Measurements from ENCODE around the gene RET.

The RET gene

GRCh38 chr10:43040482-43041256 lies 36.2 kb upstream of the RET start:
- H3K23ac ChIP-seq (ENCODE audit: low read length) = no peak overlapping the region
- H3K4me2 ChIP-seq (ENCODE audit: low read length) = no peak overlapping the region
- H2BK15ac ChIP-seq (replicated peaks; ENCODE audit: low read depth) = no peak overlapping the region
- H4K5ac ChIP-seq (ENCODE audit: low read length) = no peak overlapping the region
- H3K36me3 ChIP-seq (ENCODE audit: control insufficient read depth, insufficient read depth, low read length) = no peaks in the 10 kb centered on the region
- no peak overlapping the region for H3K9ac ChIP-seq (ENCODE audit: low read length)
- no peak overlapping the region for H3K27ac ChIP-seq (ENCODE audit: low read depth, low read length)
- H3K18ac ChIP-seq (ENCODE audit: low read length) = no peak overlapping the region
- H3K56ac ChIP-seq (ENCODE audit: low read length) = no peak overlapping the region
- H3K79me1 ChIP-seq (ENCODE audit: low read length) = no peaks in the 10 kb centered on the region
- no peak overlapping the region for H2AK5ac ChIP-seq (ENCODE audit: low read length)
- DNase-seq = no peak
- WGBS (ENCODE audit: extremely low coverage, insufficient coverage, low lambda C conversion rate) = no CpG with 5 or more reads among the region's 6 CpGs
- no peak overlapping the region for H3K4me3 ChIP-seq (ENCODE audit: low read length)
- no peak overlapping the region for H4K8ac ChIP-seq (ENCODE audit: low read depth, low read length)
- no peak overlapping the region for H2BK120ac ChIP-seq (ENCODE audit: low read depth, low read length)
- no peaks in the 10 kb centered on the region for H3K27me3 ChIP-seq (ENCODE audit: insufficient read depth, low read length, poor library complexity)
- H3K79me2 ChIP-seq (ENCODE audit: control insufficient read depth, insufficient read depth, low read length) = no peaks in the 10 kb centered on the region
- H3K4me1 ChIP-seq (ENCODE audit: control insufficient read depth, low read depth, low read length) = no peaks in the 10 kb centered on the region
- H2BK5ac ChIP-seq (ENCODE audit: low read length) = no peak overlapping the region
- H3K4ac ChIP-seq (ENCODE audit: low read depth, low read length) = no peak overlapping the region

GRCh38 chr10:43041422-43042342 lies 35.2 kb upstream of the RET start:
- Histone ChIP-seq H3K18ac (ENCODE audit: low read length) (no peak overlapping the region), H3K79me1 (ENCODE audit: low read length) (no peaks in the 10 kb centered on the region), H2BK120ac (ENCODE audit: low read depth, low read length) (no peak overlapping the region), H2BK15ac (replicated peaks; ENCODE audit: low read depth) (no peak overlapping the region), H3K27me3 (ENCODE audit: insufficient read depth, low read length, poor library complexity) (no peaks in the 10 kb centered on the region), H3K4ac (ENCODE audit: low read depth, low read length) (no peak overlapping the region), H3K4me1 (ENCODE audit: control insufficient read depth, low read depth, low read length) (no peaks in the 10 kb centered on the region), H3K27ac (ENCODE audit: low read depth, low read length) (no peak overlapping the region), H4K5ac (ENCODE audit: low read length) (no peak overlapping the region), H3K23ac (ENCODE audit: low read length) (no peak overlapping the region), H3K4me3 (ENCODE audit: low read length) (no peak overlapping the region), H3K79me2 (ENCODE audit: control insufficient read depth, insufficient read depth, low read length) (no peaks in the 10 kb centered on the region), H2BK5ac (ENCODE audit: low read length) (no peak overlapping the region), H3K36me3 (ENCODE audit: control insufficient read depth, insufficient read depth, low read length) (no peaks in the 10 kb centered on the region), H3K9ac (ENCODE audit: low read length) (no peak overlapping the region), H3K56ac (ENCODE audit: low read length) (no peak overlapping the region), H4K8ac (ENCODE audit: low read depth, low read length) (no peak overlapping the region), H2AK5ac (ENCODE audit: low read length) (no peak overlapping the region), H3K4me2 (ENCODE audit: low read length) (no peak overlapping the region)
- WGBS (ENCODE audit: extremely low coverage, insufficient coverage, low lambda C conversion rate) = no CpG with 5 or more reads among the region's 9 CpGs
- no peak for DNase-seq

- Histone ChIP-seq H3K4ac (ENCODE audit: low read depth, low read length) (no peak overlapping the region), H3K27ac (ENCODE audit: low read depth, low read length) (no peak overlapping the region), H3K56ac (ENCODE audit: low read length) (peak overlapping the region; percentile 25), H4K5ac (ENCODE audit: low read length) (no peak overlapping the region), H3K23ac (ENCODE audit: low read length) (no peak overlapping the region), H3K4me1 (ENCODE audit: control insufficient read depth, low read depth, low read length) (no peaks in the 10 kb centered on the region), H3K18ac (ENCODE audit: low read length) (no peak overlapping the region), H2BK15ac (replicated peaks; ENCODE audit: low read depth) (no peak overlapping the region), H3K9ac (ENCODE audit: low read length) (no peak overlapping the region), H3K36me3 (ENCODE audit: control insufficient read depth, insufficient read depth, low read length) (no peaks in the 10 kb centered on the region), H3K4me2 (ENCODE audit: low read length) (no peak overlapping the region), H3K4me3 (ENCODE audit: low read length) (no peak overlapping the region), H2AK5ac (ENCODE audit: low read length) (no peak overlapping the region), H4K8ac (ENCODE audit: low read depth, low read length) (no peak overlapping the region), H3K79me1 (ENCODE audit: low read length) (no peaks in the 10 kb centered on the region), H2BK120ac (ENCODE audit: low read depth, low read length) (no peak overlapping the region), H3K27me3 (ENCODE audit: insufficient read depth, low read length, poor library complexity) (no peaks in the 10 kb centered on the region), H2BK5ac (ENCODE audit: low read length) (no peak overlapping the region), H3K79me2 (ENCODE audit: control insufficient read depth, insufficient read depth, low read length) (no peaks in the 10 kb centered on the region)
- no CpG with 5 or more reads among the region's 12 CpGs for WGBS (ENCODE audit: extremely low coverage, insufficient coverage, low lambda C conversion rate)
- peak; percentile 27 for DNase-seq
These were observed 34.1 kb upstream of the RET start for GRCh38 chr10:43042503-43043341.

- H2BK120ac ChIP-seq (ENCODE audit: low read depth, low read length) = no peak overlapping the region
- H3K4me3 ChIP-seq (ENCODE audit: low read length) = no peak overlapping the region
- H3K18ac ChIP-seq (ENCODE audit: low read length) = no peak overlapping the region
- H2AK5ac ChIP-seq (ENCODE audit: low read length) = no peak overlapping the region
- no peak overlapping the region for H2BK15ac ChIP-seq (replicated peaks; ENCODE audit: low read depth)
- no peak overlapping the region for H3K23ac ChIP-seq (ENCODE audit: low read length)
- H3K4ac ChIP-seq (ENCODE audit: low read depth, low read length) = no peak overlapping the region
- no peak for DNase-seq
- H3K36me3 ChIP-seq (ENCODE audit: control insufficient read depth, insufficient read depth, low read length) = no peaks in the 10 kb centered on the region
- no peak overlapping the region for H3K27ac ChIP-seq (ENCODE audit: low read depth, low read length)
- H3K79me2 ChIP-seq (ENCODE audit: control insufficient read depth, insufficient read depth, low read length) = no peaks in the 10 kb centered on the region
- WGBS (ENCODE audit: extremely low coverage, insufficient coverage, low lambda C conversion rate) = no CpG with 5 or more reads among the region's 9 CpGs
- H4K8ac ChIP-seq (ENCODE audit: low read depth, low read length) = no peak overlapping the region
- no peak overlapping the region for H3K4me2 ChIP-seq (ENCODE audit: low read length)
- peak overlapping the region; percentile 3 for H3K56ac ChIP-seq (ENCODE audit: low read length)
- no peaks in the 10 kb centered on the region for H3K79me1 ChIP-seq (ENCODE audit: low read length)
- H3K27me3 ChIP-seq (ENCODE audit: insufficient read depth, low read length, poor library complexity) = no peaks in the 10 kb centered on the region
- no peak overlapping the region for H3K9ac ChIP-seq (ENCODE audit: low read length)
- H4K5ac ChIP-seq (ENCODE audit: low read length) = no peak overlapping the region
- no peak overlapping the region for H2BK5ac ChIP-seq (ENCODE audit: low read length)
- no peaks in the 10 kb centered on the region for H3K4me1 ChIP-seq (ENCODE audit: control insufficient read depth, low read depth, low read length)
These were observed 33.5 kb upstream of the RET start for GRCh38 chr10:43043342-43043772.

- H4K8ac ChIP-seq (ENCODE audit: low read depth, low read length) = no peak overlapping the region
- no peaks in the 10 kb centered on the region for H3K36me3 ChIP-seq (ENCODE audit: control insufficient read depth, insufficient read depth, low read length)
- H2BK120ac ChIP-seq (ENCODE audit: low read depth, low read length) = no peak overlapping the region
- H3K9ac ChIP-seq (ENCODE audit: low read length) = no peak overlapping the region
- H3K79me2 ChIP-seq (ENCODE audit: control insufficient read depth, insufficient read depth, low read length) = no peaks in the 10 kb centered on the region
- H3K18ac ChIP-seq (ENCODE audit: low read length) = no peak overlapping the region
- H3K23ac ChIP-seq (ENCODE audit: low read length) = no peak overlapping the region
- H3K79me1 ChIP-seq (ENCODE audit: low read length) = no peaks in the 10 kb centered on the region
- no peak overlapping the region for H3K4me3 ChIP-seq (ENCODE audit: low read length)
- no peak overlapping the region for H2BK5ac ChIP-seq (ENCODE audit: low read length)
- WGBS (ENCODE audit: extremely low coverage, insufficient coverage, low lambda C conversion rate) = no CpG with 5 or more reads among the region's 9 CpGs
- no peak overlapping the region for H4K5ac ChIP-seq (ENCODE audit: low read length)
- peak overlapping the region; percentile 68 for H3K56ac ChIP-seq (ENCODE audit: low read length)
- DNase-seq = no peak
- H3K27ac ChIP-seq (ENCODE audit: low read depth, low read length) = no peak overlapping the region
- H2BK15ac ChIP-seq (replicated peaks; ENCODE audit: low read depth) = no peak overlapping the region
- no peak overlapping the region for H3K4me2 ChIP-seq (ENCODE audit: low read length)
- H3K27me3 ChIP-seq (ENCODE audit: insufficient read depth, low read length, poor library complexity) = no peaks in the 10 kb centered on the region
- H3K4me1 ChIP-seq (ENCODE audit: control insufficient read depth, low read depth, low read length) = no peaks in the 10 kb centered on the region
- H3K4ac ChIP-seq (ENCODE audit: low read depth, low read length) = no peak overlapping the region
- no peak overlapping the region for H2AK5ac ChIP-seq (ENCODE audit: low read length)
These were observed 33.0 kb upstream of the RET start for GRCh38 chr10:43043773-43044447.
